ENCODE results near the gene CLCN1.

DNA sequence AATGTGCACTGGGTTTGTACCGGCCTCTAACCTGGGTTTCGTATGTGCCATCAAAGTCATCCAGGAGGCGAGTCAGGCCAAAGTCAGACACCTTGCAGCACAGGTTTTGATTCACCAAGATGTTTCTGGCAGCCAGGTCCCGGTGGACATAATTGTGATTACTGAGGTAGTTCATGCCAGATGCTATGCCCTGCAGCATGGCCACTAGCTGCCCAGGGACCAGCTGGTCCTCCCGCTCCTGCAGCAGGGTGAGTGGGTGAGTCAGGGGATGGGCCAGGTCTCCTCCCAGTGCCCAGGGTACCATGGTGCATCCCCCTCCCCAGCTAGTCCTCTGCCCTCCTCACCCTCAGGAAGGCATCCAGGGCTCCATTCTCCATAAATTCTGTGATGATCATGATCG lies 78.9 kb downstream of the CLCN1 start:
- TF ChIP-seq, protein P1, sequence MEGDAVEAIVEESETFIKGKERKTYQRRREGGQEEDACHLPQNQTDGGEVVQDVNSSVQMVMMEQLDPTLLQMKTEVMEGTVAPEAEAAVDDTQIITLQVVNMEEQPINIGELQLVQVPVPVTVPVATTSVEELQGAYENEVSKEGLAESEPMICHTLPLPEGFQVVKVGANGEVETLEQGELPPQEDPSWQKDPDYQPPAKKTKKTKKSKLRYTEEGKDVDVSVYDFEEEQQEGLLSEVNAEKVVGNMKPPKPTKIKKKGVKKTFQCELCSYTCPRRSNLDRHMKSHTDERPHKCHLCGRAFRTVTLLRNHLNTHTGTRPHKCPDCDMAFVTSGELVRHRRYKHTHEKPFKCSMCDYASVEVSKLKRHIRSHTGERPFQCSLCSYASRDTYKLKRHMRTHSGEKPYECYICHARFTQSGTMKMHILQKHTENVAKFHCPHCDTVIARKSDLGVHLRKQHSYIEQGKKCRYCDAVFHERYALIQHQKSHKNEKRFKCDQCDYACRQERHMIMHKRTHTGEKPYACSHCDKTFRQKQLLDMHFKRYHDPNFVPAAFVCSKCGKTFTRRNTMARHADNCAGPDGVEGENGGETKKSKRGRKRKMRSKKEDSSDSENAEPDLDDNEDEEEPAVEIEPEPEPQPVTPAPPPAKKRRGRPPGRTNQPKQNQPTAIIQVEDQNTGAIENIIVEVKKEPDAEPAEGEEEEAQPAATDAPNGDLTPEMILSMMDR (conservative IDR thresholded peaks at IDR 0.05; ENCODE audit: low read length), result no peak
- no peak for TF ChIP-seq EZH2phosphoT487 (IDR thresholded peaks at IDR 0.05; ENCODE audit: borderline replicate concordance, low read depth, low read length)

Measured in OCI-LY7 (cell line).